Endothelial cell of umbilical vein (primary cell): ENCODE data around the gene OPRL1. TPM values are rescaled to one million over a fixed set of nuclear protein-coding genes. Genes with fewer than 3 reads are reported as not detected.

Source experiments
- BruUV-seq: library from RNA; stranded (reverse); fragments of 400-500 nt; replicated peaks from 2 replicates; lab custom pipeline; 2021; lab: Mats Ljungman, UMichigan
- CTCF ChIA-PET: fragments of 300-600, 350-600 bp; sonication (Branson Sonifier 250); formaldehyde crosslinking; loops from one replicate; lab custom pipeline; 2021; ENCODE audit warnings: antibody characterized with exemption, inconsistent platforms; lab: Charles Lee
- POLR2A ChIA-PET: fragments of 300-600, 350-600 bp; sonication (Branson Sonifier 250); formaldehyde crosslinking; loops from one replicate; lab custom pipeline; 2021; ENCODE audit warnings: antibody characterized with exemption, inconsistent platforms; lab: Charles Lee
- DNase-seq: peaks from one replicate; pipeline ENCODE4 v3.0.0-alpha.2; 2011; ENCODE audit warnings: low read depth, low spot score
- FAIRE-seq: peaks from 2 replicates; lab custom pipeline; 2011; peaks lifted over from hg19 to GRCh38; lab: Jason Lieb, UNC
- H2AFZ ChIP-seq: 2 replicates; pipeline ENCODE4 v1.6.0; 2012; ENCODE audit warnings: low read depth, low read length, control low read depth, inconsistent platforms
- H3K27ac ChIP-seq: 2 replicates; pipeline ENCODE4 v1.5.1; 2011; ENCODE audit warnings: low read depth, mild to moderate bottlenecking, control low read depth, low read length, moderate library complexity; ENCODE audit not compliant: insufficient read depth
- H3K27me3 ChIP-seq, 2 experiments: 2 replicates each; pipeline versions ENCODE4 v1.6.0 to v1.6.1; 2011; ENCODE audit warnings: low read length in 2 of 2, mixed read lengths in 1 of 2; ENCODE audit not compliant: control insufficient read depth in 2 of 2, insufficient read depth in 2 of 2
- H3K36me3 ChIP-seq, 2 experiments: 2 replicates in 1 of 2; 3 replicates in 1 of 2; pipeline ENCODE4 v1.5.1; 2011; ENCODE audit warnings: low read length in 2 of 2, mild to moderate bottlenecking in 1 of 2, moderate library complexity in 1 of 2; ENCODE audit not compliant: control insufficient read depth in 2 of 2, insufficient read depth in 2 of 2; ENCODE audit errors: extremely low read depth in 1 of 2
- H3K4me1 ChIP-seq: 3 replicates; pipeline ENCODE4 v1.5.1; 2011; ENCODE audit warnings: mild to moderate bottlenecking, low read length; ENCODE audit not compliant: control insufficient read depth, insufficient read depth; ENCODE audit errors: extremely low read depth
- H3K4me2 ChIP-seq: 2 replicates; pipeline ENCODE4 v1.6.1; 2011; ENCODE audit warnings: low read length, control low read depth, mixed read lengths; ENCODE audit not compliant: insufficient read depth
- H3K4me3 ChIP-seq, 3 experiments: fragments of 200-600 bp in 1 of 3; sonication (generic), shearing (Covaris generic) in 1 of 3; replicated peaks in 1 of 3; 2 replicates each; pipeline ENCODE4 v1.5.1; 2011 to 2016; ENCODE audit warnings: control low read depth in 3 of 3, low read length in 3 of 3, mild to moderate bottlenecking in 2 of 3, inconsistent platforms in 1 of 3, low read depth in 1 of 3, moderate library complexity in 1 of 3; ENCODE audit not compliant: insufficient read depth in 1 of 3
- H3K79me2 ChIP-seq: 2 replicates; pipeline ENCODE4 v1.6.0; 2012; ENCODE audit warnings: low read length, inconsistent platforms; ENCODE audit not compliant: control insufficient read depth, insufficient read depth
- H3K9ac ChIP-seq: replicated peaks from 2 replicates; pipeline ENCODE3; 2011; ENCODE audit warnings: low read length, control low read depth; ENCODE audit not compliant: insufficient read depth; ENCODE audit errors: extremely low read depth
- H3K9me1 ChIP-seq: replicated peaks from 3 replicates; pipeline ENCODE4 v1.6.0; 2011; ENCODE audit warnings: mild to moderate bottlenecking, low read length; ENCODE audit not compliant: control insufficient read depth, insufficient read depth; ENCODE audit errors: extremely low read depth
- H3K9me3 ChIP-seq: replicated peaks from 2 replicates; pipeline ENCODE4 v1.5.1; 2012; ENCODE audit warnings: low read length, inconsistent platforms; ENCODE audit not compliant: control insufficient read depth, insufficient read depth
- H4K20me1 ChIP-seq: replicated peaks from 2 replicates; pipeline ENCODE3; 2011; ENCODE audit warnings: mild to moderate bottlenecking, low read length; ENCODE audit not compliant: control insufficient read depth, insufficient read depth; ENCODE audit errors: extremely low read depth
- EZH2 ChIP-seq: IDR thresholded peaks from 2 replicates; pipeline ENCODE4 v1.6.1; 2012; ENCODE audit warnings: borderline replicate concordance, low read depth, mild to moderate bottlenecking, moderate library complexity, low read length, inconsistent platforms; ENCODE audit not compliant: severe bottlenecking
- FOS ChIP-seq: IDR thresholded peaks from 2 replicates; pipeline ENCODE4 v1.6.1; 2011; ENCODE audit warnings: mild to moderate bottlenecking, low read length, moderate library complexity, borderline replicate concordance; ENCODE audit not compliant: insufficient read depth
- GATA2 ChIP-seq: IDR thresholded peaks from 2 replicates; pipeline ENCODE4 v1.7.0; 2011; ENCODE audit warnings: low read depth, mild to moderate bottlenecking, moderate library complexity, mixed read lengths, low read length; ENCODE audit not compliant: insufficient read length, insufficient read depth
- JUN ChIP-seq: IDR thresholded peaks from 2 replicates; pipeline ENCODE4 v1.6.1; 2011; ENCODE audit warnings: borderline replicate concordance, low read depth; ENCODE audit not compliant: insufficient read length, insufficient read depth
- MYC ChIP-seq: IDR thresholded peaks from one replicate; pipeline ENCODE4 v1.6.1; 2011; ENCODE audit warnings: mild to moderate bottlenecking, low read depth, low read length
- POLR2A ChIP-seq: IDR thresholded peaks from 2 replicates; pipeline ENCODE4 v1.6.1; 2012; ENCODE audit warnings: low read depth, mild to moderate bottlenecking, control low read depth, low read length
- POLR2AphosphoS5 ChIP-seq: IDR thresholded peaks from 2 replicates; pipeline ENCODE4 v1.6.1; 2012; ENCODE audit warnings: low read depth, mild to moderate bottlenecking, control low read depth, low read length, moderate library complexity; ENCODE audit not compliant: insufficient read depth
- dilution Hi-C: fragments of 300-500 bp; cut with MboI; formaldehyde crosslinking; loops from one replicate; pipeline ENCODE4 v1.15.0; 2019; ENCODE audit warnings: low sequenced_read_pairs; ENCODE audit not compliant: extremely low pct_ligation_motif_present
- intact Hi-C: fragments of 100-400 bp; cut with micrococcal nuclease; formaldehyde crosslinking; loops from one replicate; pipeline ENCODE4 v1.10.0; 2022
- polyA plus RNA-seq, 4 experiments: library from polyadenylated mRNA; depleted of rRNA in 3 of 4; stranded (reverse) in 3 of 4; unstranded in 1 of 4; fragments of >200 nt; gene quantifications; 2 replicates each; pipeline versions ENCODE4 v1.2.1 to v1.2.3, GENCODE V29; 2011 to 2012; ENCODE audit warnings: missing spikeins in 1 of 4
- total RNA-seq: library from RNA; stranded (reverse); gene quantifications from 2 replicates; pipeline ENCODE4 v1.2.3, GENCODE V29; 2021
- TF ChIP-seq, protein P1 (sequence below): IDR thresholded peaks from 2 replicates; pipeline ENCODE4 v1.6.1; 2011; ENCODE audit not compliant: insufficient read depth, insufficient read length
- TF ChIP-seq, protein P2 (sequence below), 2 donors: IDR thresholded peaks; 1 replicate in 1 of 2; 2 replicates in 1 of 2; pipeline ENCODE4 v1.5.1; 2011; ENCODE audit warnings: low read length in 2 of 2, mild to moderate bottlenecking in 2 of 2, moderate library complexity in 2 of 2, control low read depth in 1 of 2, inconsistent platforms in 1 of 2, low read depth in 1 of 2; ENCODE audit not compliant: insufficient read depth in 1 of 2; ENCODE audit errors: extremely low read depth in 1 of 2

Gene OPRL1
- total and polyA plus RNA-seq, 2 donors (not counting 3 experiments of a cell fraction or from before 2014, with no cell fraction given): 1.9 to 2.0 TPM

DNA sequence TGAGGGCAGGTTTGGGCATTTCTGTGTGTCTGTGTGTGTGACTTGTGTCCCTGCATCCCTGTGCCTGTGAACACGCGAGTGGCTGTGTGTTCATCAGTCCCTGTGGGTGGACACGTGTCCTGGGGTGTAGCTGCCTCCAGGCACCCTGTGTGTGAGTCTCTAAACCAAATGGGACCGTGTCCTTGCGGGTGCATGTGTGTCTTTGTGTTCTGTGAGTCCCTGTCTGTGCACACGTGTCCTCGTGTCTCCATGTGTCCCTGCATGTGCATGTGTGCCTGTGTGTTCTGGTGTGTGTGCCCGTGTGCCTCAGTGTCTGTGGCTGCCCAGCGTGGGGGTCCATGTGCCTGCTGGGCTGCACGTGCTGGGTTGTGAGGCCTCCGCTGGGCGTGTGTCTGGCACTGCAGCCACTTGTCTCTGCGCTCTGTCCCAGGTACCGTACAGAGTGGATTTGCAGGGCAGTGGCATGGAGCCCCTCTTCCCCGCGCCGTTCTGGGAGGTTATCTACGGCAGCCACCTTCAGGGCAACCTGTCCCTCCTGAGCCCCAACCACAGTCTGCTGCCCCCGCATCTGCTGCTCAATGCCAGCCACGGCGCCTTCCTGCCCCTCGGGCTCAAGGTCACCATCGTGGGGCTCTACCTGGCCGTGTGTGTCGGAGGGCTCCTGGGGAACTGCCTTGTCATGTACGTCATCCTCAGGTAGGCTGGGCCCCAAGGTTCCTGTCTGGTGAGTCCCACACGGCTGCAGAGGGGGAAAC is 12.6 kb downstream of the OPRL1 start:
- POLR2A ChIA-PET: no interaction called here

More for the DNA sequence above, 12.6 kb downstream of the OPRL1 start:
- FAIRE-seq (no peak), DNase-seq (no peak)
- Histone ChIP-seq H3K27me3 (no peaks in the 10 kb centered on the region), H3K27ac (no peak overlapping the region), H3K4me3 (no peak overlapping the region), H3K9me3 (no peaks in the 10 kb centered on the region), H3K9ac (no peak overlapping the region), H3K79me2 (no peaks in the 10 kb centered on the region), H3K4me2 (no peak overlapping the region), H4K20me1 (no peaks in the 10 kb centered on the region), H3K4me1 (no peaks in the 10 kb centered on the region), H3K36me3 (no peaks in the 10 kb centered on the region), H3K9me1 (no peaks in the 10 kb centered on the region), H2AFZ (no peak overlapping the region)
- CTCF ChIA-PET: interaction anchor here (2.3 to 3.2 kb wide), 2 partner anchors 9 kb away, joined by 7 to 11 read pairs; partner anchors contain the start of gene LKAAEAR1
- TF ChIP-seq POLR2A (no peak), POLR2AphosphoS5 (no peak), JUN (no peak), MYC (no peak), EZH2 (no peak), FOS (no peak), GATA2 (no peak)
- TF ChIP-seq, protein P1, sequence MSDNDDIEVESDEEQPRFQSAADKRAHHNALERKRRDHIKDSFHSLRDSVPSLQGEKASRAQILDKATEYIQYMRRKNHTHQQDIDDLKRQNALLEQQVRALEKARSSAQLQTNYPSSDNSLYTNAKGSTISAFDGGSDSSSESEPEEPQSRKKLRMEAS: no peak
- TF ChIP-seq, protein P2, sequence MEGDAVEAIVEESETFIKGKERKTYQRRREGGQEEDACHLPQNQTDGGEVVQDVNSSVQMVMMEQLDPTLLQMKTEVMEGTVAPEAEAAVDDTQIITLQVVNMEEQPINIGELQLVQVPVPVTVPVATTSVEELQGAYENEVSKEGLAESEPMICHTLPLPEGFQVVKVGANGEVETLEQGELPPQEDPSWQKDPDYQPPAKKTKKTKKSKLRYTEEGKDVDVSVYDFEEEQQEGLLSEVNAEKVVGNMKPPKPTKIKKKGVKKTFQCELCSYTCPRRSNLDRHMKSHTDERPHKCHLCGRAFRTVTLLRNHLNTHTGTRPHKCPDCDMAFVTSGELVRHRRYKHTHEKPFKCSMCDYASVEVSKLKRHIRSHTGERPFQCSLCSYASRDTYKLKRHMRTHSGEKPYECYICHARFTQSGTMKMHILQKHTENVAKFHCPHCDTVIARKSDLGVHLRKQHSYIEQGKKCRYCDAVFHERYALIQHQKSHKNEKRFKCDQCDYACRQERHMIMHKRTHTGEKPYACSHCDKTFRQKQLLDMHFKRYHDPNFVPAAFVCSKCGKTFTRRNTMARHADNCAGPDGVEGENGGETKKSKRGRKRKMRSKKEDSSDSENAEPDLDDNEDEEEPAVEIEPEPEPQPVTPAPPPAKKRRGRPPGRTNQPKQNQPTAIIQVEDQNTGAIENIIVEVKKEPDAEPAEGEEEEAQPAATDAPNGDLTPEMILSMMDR (IDR thresholded peaks at IDR 0.05; ENCODE audit: extremely low read depth in 1 of 2, insufficient read depth in 1 of 2, low read depth in 1 of 2, low read length in 2 of 2): no peak
- BruUV-seq: no TSS peak
- intact Hi-C loops (no loop called here), dilution Hi-C loops (no loop called here)
